AG10803 (cell line): ENCODE measurements around the gene ZNF624.

Experiments used
- DNase-seq: peaks from one replicate; pipeline ENCODE4 v3.0.0; 2010; ENCODE audit warnings: low read depth
- H3K4me3 ChIP-seq: 2 replicates; pipeline ENCODE4 v1.5.1; 2011; ENCODE audit warnings: mild to moderate bottlenecking, low read length, control low read depth
- CTCF ChIP-seq: conservative IDR thresholded peaks from 2 replicates; pipeline ENCODE4 v1.5.1; 2011; ENCODE audit warnings: mild to moderate bottlenecking, low read length, control low read depth, inconsistent platforms

Gene ZNF624

GRCh38 chr17:16617481-16618060, 36.1 kb downstream of the ZNF624 start:
- no peak for TF ChIP-seq CTCF
- H3K4me3 ChIP-seq = no peak overlapping the region
- DNase-seq = no peak

- DNase-seq = no peak
- no peak overlapping the region for H3K4me3 ChIP-seq
- no peak for TF ChIP-seq CTCF
Observed at GRCh38 chr17:16599537-16599936, 54.1 kb downstream of the ZNF624 start.

- DNase-seq = peak; percentile 34
- no peak for TF ChIP-seq CTCF
- no peak overlapping the region for H3K4me3 ChIP-seq
Observed at GRCh38 chr17:16593356-16594102, 60.1 kb downstream of the ZNF624 start.

GRCh38 chr17:16589097-16589969, 64.3 kb downstream of the ZNF624 start:
- TF ChIP-seq CTCF = peak; percentile 92
- peak overlapping the region; percentile 75 for H3K4me3 ChIP-seq
- peak; percentile 79 for DNase-seq

- TF ChIP-seq CTCF = no peak
- DNase-seq = peak; percentile 44
- H3K4me3 ChIP-seq = no peak overlapping the region
Observed at GRCh38 chr17:16585796-16586195, 67.9 kb downstream of the ZNF624 start.

- peak; percentile 86 for DNase-seq
- peak overlapping the region; percentile 60 for H3K4me3 ChIP-seq
- peak; percentile 78 for TF ChIP-seq CTCF
Observed at GRCh38 chr17:16584273-16584995, 69.2 kb downstream of the ZNF624 start.
